Measurements from ENCODE around the gene DLG5.

DLG5 gene

GRCh38 chr10:77789861-77790260 lies 136.7 kb downstream of the DLG5 start:
- Histone ChIP-seq H3K4me3 (replicated peaks; ENCODE audit: low read depth, low read length) (no peak overlapping the region), H3K36me3 (ENCODE audit: control insufficient read depth, insufficient read depth, low read length) (peaks cover 3% of the 10 kb centered on the region), H3K27me3 (replicated peaks; ENCODE audit: control insufficient read depth, insufficient read depth, low read length) (no peaks in the 10 kb centered on the region)
- no peak for TF ChIP-seq CTCF (IDR thresholded peaks at IDR 0.05; ENCODE audit: insufficient read depth, low read length, poor library complexity, severe bottlenecking)
- no peak for DNase-seq (ENCODE audit: extremely low read depth, insufficient read length)

- Histone ChIP-seq H3K27me3 (replicated peaks; ENCODE audit: control insufficient read depth, insufficient read depth, low read length) (no peaks in the 10 kb centered on the region), H3K36me3 (ENCODE audit: control insufficient read depth, insufficient read depth, low read length) (peaks cover 3% of the 10 kb centered on the region), H3K4me3 (replicated peaks; ENCODE audit: low read depth, low read length) (no peak overlapping the region)
- no peak for DNase-seq (ENCODE audit: extremely low read depth, insufficient read length)
- no peak for TF ChIP-seq CTCF (IDR thresholded peaks at IDR 0.05; ENCODE audit: insufficient read depth, low read length, poor library complexity, severe bottlenecking)
These were observed 137.5 kb downstream of the DLG5 start for GRCh38 chr10:77789016-77789415.

- DNase-seq (ENCODE audit: extremely low read depth, insufficient read length), result no peak
These were observed 138.0 kb downstream of the DLG5 start for GRCh38 chr10:77788496-77789010.

GRCh38 chr10:77787440-77787839 lies 139.1 kb downstream of the DLG5 start:
- H3K4me3 ChIP-seq (replicated peaks; ENCODE audit: low read depth, low read length), result no peak overlapping the region
- H3K27me3 ChIP-seq (replicated peaks; ENCODE audit: control insufficient read depth, insufficient read depth, low read length), result no peaks in the 10 kb centered on the region
- no peak for TF ChIP-seq CTCF (IDR thresholded peaks at IDR 0.05; ENCODE audit: insufficient read depth, low read length, poor library complexity, severe bottlenecking)
- no peak for DNase-seq (ENCODE audit: extremely low read depth, insufficient read length)
- H3K36me3 ChIP-seq (ENCODE audit: control insufficient read depth, insufficient read depth, low read length), result peaks cover 4% of the 10 kb centered on the region

More at GRCh38 chr10:77788496-77789010, 138.0 kb downstream of the DLG5 start:
- Histone ChIP-seq H3K4me3 (replicated peaks; ENCODE audit: low read depth, low read length) (no peak overlapping the region), H3K36me3 (ENCODE audit: control insufficient read depth, insufficient read depth, low read length) (peaks cover 3% of the 10 kb centered on the region), H3K27me3 (replicated peaks; ENCODE audit: control insufficient read depth, insufficient read depth, low read length) (no peaks in the 10 kb centered on the region)
- no peak for TF ChIP-seq CTCF (IDR thresholded peaks at IDR 0.05; ENCODE audit: insufficient read depth, low read length, poor library complexity, severe bottlenecking)

GRCh38 chr10:77784856-77785255 lies 141.7 kb downstream of the DLG5 start:
- TF ChIP-seq CTCF (IDR thresholded peaks at IDR 0.05; ENCODE audit: insufficient read depth, low read length, poor library complexity, severe bottlenecking), result no peak
- no peak overlapping the region for H3K4me3 ChIP-seq (replicated peaks; ENCODE audit: low read depth, low read length)
- no peak for DNase-seq (ENCODE audit: extremely low read depth, insufficient read length)

More at GRCh38 chr10:77784856-77785255, 141.7 kb downstream of the DLG5 start:
- no peaks in the 10 kb centered on the region for H3K27me3 ChIP-seq (replicated peaks; ENCODE audit: control insufficient read depth, insufficient read depth, low read length)
- H3K36me3 ChIP-seq (ENCODE audit: control insufficient read depth, insufficient read depth, low read length), result peaks cover 2% of the 10 kb centered on the region; the same call in 1 of the 2 replicates

Data from GM06990 (cell line).